ENCODE measurements around the gene FCHO1. TPM values are rescaled to one million over a fixed set of nuclear protein-coding genes. Genes with fewer than 3 reads are reported as not detected.

Gene FCHO1
- polyA plus RNA-seq, 2 of the 4 experiments (the other 2 are of a cell fraction): 1.7 to 13.6 TPM

DNA sequence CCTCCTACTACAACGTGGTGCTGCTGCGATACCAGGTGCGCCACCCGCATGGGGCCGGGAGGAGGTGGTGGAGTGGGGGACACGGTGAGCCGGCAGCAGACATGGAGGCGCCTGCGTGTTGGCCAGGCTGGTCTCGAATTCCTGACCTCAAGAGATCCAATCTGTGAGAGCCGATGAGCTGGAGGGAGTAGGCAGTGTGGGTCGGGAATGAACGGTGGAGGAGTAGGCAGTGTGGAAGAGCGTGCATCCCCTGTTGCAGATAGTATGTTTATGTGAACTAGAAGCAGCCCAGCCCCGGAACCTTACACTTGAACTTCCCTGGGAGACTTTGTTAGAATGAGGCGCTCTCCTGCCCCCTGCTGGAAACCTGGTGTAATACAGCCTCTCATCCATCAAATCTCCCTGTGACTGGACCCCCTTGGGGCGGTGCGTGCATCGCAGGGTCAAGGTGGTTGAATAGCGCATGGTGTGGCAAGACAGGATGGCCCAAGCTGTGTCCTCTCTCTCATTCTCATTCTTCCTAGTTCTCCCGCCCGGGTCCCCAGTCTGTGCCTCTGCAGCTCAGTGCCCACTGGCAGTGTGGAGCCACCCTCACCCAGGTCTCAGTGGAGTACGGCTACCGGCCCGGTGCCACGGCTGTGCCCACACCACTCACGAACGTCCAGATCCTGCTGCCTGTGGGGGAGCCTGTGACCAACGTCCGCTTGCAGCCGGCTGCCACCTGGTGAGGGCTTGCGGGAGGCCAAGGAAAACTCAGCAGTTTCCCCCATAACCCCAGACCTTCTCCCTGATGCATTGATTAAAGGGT is 33.1 kb downstream of the FCHO1 start:
- ChIA-PET CTCF (interaction anchor here (0.5 to 3.9 kb wide), 21 partner anchors 7 to 524 kb away, joined by 3 to 19 read pairs (median 3); partner anchors contain the start of genes B3GNT3 and FCHO1), POLR2A (no interaction called here)
- Histone ChIP-seq H3K9me3 (no peaks in the 10 kb centered on the region), H3K4me1 (peaks cover 4% of the 10 kb centered on the region; the same call in 1 of the 3 replicates), H3K27ac (0 out of 6 replicates have a peak overlapping the region, but pooled peaks of 1 of the 2 experiments have one; percentile 41), H3K4me2 (no peak overlapping the region), H3K4me3 (no peak overlapping the region)
- DNase-seq (ENCODE audit: low read depth in 1 of 2, low spot score in 1 of 2) (peak; percentile 70 to 76), FAIRE-seq (no peak), ATAC-seq (peak; percentile 42 to 70)
- WGBS (ENCODE audit: missing lambda C conversion rate): 39% methylated on average over 15 of the region's 32 CpGs
- TF ChIP-seq MYC (IDR thresholded peaks at IDR 0.05; ENCODE audit: borderline replicate concordance, low read length) (no peak), SMC3 (IDR thresholded peaks at IDR 0.05) (peak; percentile 39; the same call in 1 of the 3 replicates), HDAC2 (IDR thresholded peaks at IDR 0.05) (no peak), RAD21 (conservative IDR thresholded peaks at IDR 0.05 in 1 of 2, IDR thresholded peaks at IDR 0.05 in 1 of 2) (peak; percentile 55 to 58), HEYL (CRISPR knock-in tag; IDR thresholded peaks at IDR 0.05) (no peak), RARB (CRISPR knock-in tag; IDR thresholded peaks at IDR 0.05) (no peak), CBX8 (IDR thresholded peaks at IDR 0.05) (no peak)
- TF ChIP-seq, protein P1, sequence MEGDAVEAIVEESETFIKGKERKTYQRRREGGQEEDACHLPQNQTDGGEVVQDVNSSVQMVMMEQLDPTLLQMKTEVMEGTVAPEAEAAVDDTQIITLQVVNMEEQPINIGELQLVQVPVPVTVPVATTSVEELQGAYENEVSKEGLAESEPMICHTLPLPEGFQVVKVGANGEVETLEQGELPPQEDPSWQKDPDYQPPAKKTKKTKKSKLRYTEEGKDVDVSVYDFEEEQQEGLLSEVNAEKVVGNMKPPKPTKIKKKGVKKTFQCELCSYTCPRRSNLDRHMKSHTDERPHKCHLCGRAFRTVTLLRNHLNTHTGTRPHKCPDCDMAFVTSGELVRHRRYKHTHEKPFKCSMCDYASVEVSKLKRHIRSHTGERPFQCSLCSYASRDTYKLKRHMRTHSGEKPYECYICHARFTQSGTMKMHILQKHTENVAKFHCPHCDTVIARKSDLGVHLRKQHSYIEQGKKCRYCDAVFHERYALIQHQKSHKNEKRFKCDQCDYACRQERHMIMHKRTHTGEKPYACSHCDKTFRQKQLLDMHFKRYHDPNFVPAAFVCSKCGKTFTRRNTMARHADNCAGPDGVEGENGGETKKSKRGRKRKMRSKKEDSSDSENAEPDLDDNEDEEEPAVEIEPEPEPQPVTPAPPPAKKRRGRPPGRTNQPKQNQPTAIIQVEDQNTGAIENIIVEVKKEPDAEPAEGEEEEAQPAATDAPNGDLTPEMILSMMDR (IDR thresholded peaks at IDR 0.05): peak; percentile 64
- TF ChIP-seq, protein P2, sequence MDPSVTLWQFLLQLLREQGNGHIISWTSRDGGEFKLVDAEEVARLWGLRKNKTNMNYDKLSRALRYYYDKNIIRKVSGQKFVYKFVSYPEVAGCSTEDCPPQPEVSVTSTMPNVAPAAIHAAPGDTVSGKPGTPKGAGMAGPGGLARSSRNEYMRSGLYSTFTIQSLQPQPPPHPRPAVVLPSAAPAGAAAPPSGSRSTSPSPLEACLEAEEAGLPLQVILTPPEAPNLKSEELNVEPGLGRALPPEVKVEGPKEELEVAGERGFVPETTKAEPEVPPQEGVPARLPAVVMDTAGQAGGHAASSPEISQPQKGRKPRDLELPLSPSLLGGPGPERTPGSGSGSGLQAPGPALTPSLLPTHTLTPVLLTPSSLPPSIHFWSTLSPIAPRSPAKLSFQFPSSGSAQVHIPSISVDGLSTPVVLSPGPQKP (IDR thresholded peaks at IDR 0.05; ENCODE audit: low read depth, low read length): no peak
- TF ChIP-seq, protein P3, sequence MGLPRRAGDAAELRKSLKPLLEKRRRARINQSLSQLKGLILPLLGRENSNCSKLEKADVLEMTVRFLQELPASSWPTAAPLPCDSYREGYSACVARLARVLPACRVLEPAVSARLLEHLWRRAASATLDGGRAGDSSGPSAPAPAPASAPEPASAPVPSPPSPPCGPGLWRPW (IDR thresholded peaks at IDR 0.05): no peak

DNA sequence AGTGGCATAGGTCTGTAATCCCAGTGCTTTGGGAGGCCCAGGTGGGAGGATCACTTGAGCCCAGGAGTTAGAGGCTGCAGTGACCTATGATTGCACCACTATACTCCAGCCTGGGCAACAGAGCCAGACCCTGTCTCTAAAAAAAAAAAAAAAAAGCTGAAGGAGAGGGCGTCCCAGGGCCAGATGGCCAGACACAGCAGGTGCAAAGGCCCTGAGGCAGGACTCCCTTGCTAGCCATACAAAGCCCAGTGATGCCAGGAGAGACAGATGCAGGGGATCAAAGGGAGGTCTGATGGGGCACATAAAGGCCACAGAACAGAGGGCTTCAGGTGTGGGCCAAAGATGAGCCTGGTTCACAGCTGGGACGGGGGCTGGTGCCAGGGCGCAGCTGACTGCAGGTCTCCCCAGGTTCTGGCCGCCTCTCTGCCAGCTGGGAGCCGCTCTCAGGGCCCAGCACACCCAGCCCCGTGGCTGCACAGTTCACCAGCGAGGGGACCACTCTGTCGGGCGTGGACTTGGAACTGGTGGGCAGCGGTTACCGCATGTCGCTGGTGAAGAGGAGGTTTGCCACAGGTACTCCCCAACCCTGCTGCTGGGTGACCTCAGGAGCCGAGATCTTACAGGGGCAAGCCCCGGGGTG is 36.1 kb downstream of the FCHO1 start:
- DNase-seq (ENCODE audit: low read depth in 1 of 2, low spot score in 1 of 2) (no peak), FAIRE-seq (no peak), ATAC-seq (no peak)
- peaks cover 19% of the 10 kb centered on the region for H3K4me1 ChIP-seq
- no peak overlapping the region for H3K4me3 ChIP-seq
- POLR2A ChIA-PET: no interaction called here
- 100% methylated on average over 8 of the region's 14 CpGs for WGBS (ENCODE audit: missing lambda C conversion rate)
- H3K27ac ChIP-seq: no peak overlapping the region
- TF ChIP-seq RARB (CRISPR knock-in tag; IDR thresholded peaks at IDR 0.05) (no peak), HDAC2 (IDR thresholded peaks at IDR 0.05) (no peak), POLR2AphosphoS2 (conservative IDR thresholded peaks at IDR 0.05; ENCODE audit: low read length) (no peak), JUNB (IDR thresholded peaks at IDR 0.05) (no peak), NPAS2 (CRISPR knock-in tag; IDR thresholded peaks at IDR 0.05; ENCODE audit: borderline replicate concordance) (no peak), RFX5 (IDR thresholded peaks at IDR 0.05) (no peak), EHF (CRISPR knock-in tag; IDR thresholded peaks at IDR 0.05) (no peak), HOXB5 (CRISPR knock-in tag; IDR thresholded peaks at IDR 0.05) (no peak)
- TF ChIP-seq, protein P4, sequence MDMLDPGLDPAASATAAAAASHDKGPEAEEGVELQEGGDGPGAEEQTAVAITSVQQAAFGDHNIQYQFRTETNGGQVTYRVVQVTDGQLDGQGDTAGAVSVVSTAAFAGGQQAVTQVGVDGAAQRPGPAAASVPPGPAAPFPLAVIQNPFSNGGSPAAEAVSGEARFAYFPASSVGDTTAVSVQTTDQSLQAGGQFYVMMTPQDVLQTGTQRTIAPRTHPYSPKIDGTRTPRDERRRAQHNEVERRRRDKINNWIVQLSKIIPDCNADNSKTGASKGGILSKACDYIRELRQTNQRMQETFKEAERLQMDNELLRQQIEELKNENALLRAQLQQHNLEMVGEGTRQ (IDR thresholded peaks at IDR 0.05): no peak
- TF ChIP-seq, protein P5, sequence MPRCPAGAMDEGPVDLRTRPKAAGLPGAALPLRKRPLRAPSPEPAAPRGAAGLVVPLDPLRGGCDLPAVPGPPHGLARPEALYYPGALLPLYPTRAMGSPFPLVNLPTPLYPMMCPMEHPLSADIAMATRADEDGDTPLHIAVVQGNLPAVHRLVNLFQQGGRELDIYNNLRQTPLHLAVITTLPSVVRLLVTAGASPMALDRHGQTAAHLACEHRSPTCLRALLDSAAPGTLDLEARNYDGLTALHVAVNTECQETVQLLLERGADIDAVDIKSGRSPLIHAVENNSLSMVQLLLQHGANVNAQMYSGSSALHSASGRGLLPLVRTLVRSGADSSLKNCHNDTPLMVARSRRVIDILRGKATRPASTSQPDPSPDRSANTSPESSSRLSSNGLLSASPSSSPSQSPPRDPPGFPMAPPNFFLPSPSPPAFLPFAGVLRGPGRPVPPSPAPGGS (IDR thresholded peaks at IDR 0.05): no peak
- TF ChIP-seq, protein P1 (IDR thresholded peaks at IDR 0.05): no peak
- TF ChIP-seq, protein P2 (IDR thresholded peaks at IDR 0.05; ENCODE audit: low read depth, low read length): no peak
- no peak overlapping the region for H3K4me2 ChIP-seq
- no peaks in the 10 kb centered on the region for H3K9me3 ChIP-seq
- CTCF ChIA-PET: interaction anchor here (0.6 to 1.3 kb wide), 2 partner anchors 21 to 65 kb away, joined by 3 to 5 read pairs; no protein-coding TSS in a partner anchor

Measured in A549 (cell line).